K562 (cell line): ENCODE data around the gene MRPL16. TPM values are rescaled to one million over a fixed set of nuclear protein-coding genes. Genes with fewer than 3 reads are reported as not detected.

Source experiments
- ATAC-seq: fragments of 200-7000 bp; cut with Tn5 transposase; 3 replicates; pipeline ENCODE4 v1.9.1; 2020; ENCODE audit warnings: moderate library complexity
- BruUV-seq: library from RNA; stranded (reverse); fragments of 400-500 nt; replicated peaks from 2 replicates; lab custom pipeline; 2021; lab: Mats Ljungman, UMichigan
- CTCF ChIA-PET: fragments of 300-600 bp; formaldehyde crosslinking; extraction: SDS; loops from one replicate; lab custom pipeline; 2021; ENCODE audit warnings: low intra/inter-chr PET ratio; lab: Yijun Ruan, JAX
- POLR2A ChIA-PET: fragments of 300-600, 350-650 bp; sonication (Branson Sonifier 250); formaldehyde crosslinking; extraction: SDS; loops from one replicate; lab custom pipeline; 2021; ENCODE audit warnings: antibody characterized with exemption, inconsistent platforms; lab: Yijun Ruan, JAX
- DNase-seq, 4 experiments: peaks; one replicate each; pipeline versions ENCODE4 v3.0.0 to v3.0.0-alpha.2; 2011 to 2018; ENCODE audit warnings: low spot score in 3 of 4, mixed read lengths in 3 of 4; ENCODE audit errors: extremely low read depth in 1 of 4
- FAIRE-seq: peaks from 2 replicates; lab custom pipeline; 2011; peaks lifted over from hg19 to GRCh38; lab: Jason Lieb, UNC
- H2AFZ ChIP-seq: 2 replicates; pipeline ENCODE4 v1.6.0; 2011; ENCODE audit warnings: low read depth, low read length, control low read depth, inconsistent platforms
- H3K27ac ChIP-seq: fragments of 200-600 bp; 3 replicates; pipeline ENCODE4 v1.8.0; 2011; ENCODE audit warnings: low read depth, mild to moderate bottlenecking, control low read depth, inconsistent platforms, low read length, moderate library complexity, mixed read lengths; ENCODE audit errors: extremely low read depth
- H3K27me3 ChIP-seq, 2 experiments: fragments of 300-600 bp in 1 of 2; 2 replicates in 1 of 2; 3 replicates in 1 of 2; pipeline versions ENCODE4 v1.6.0 to v1.8.0; 2011; ENCODE audit warnings: inconsistent platforms in 2 of 2, low read length in 2 of 2, mild to moderate bottlenecking in 1 of 2, mixed read lengths in 1 of 2, moderate library complexity in 1 of 2; ENCODE audit not compliant: control insufficient read depth in 2 of 2, insufficient read depth in 2 of 2
- H3K36me3 ChIP-seq: fragments of 300-600 bp; 3 replicates; pipeline ENCODE4 v1.8.0; 2011; ENCODE audit warnings: mild to moderate bottlenecking, low read length, inconsistent platforms; ENCODE audit not compliant: control insufficient read depth, insufficient read depth
- H3K4me1 ChIP-seq, 2 experiments: fragments of 200-600 bp in 1 of 2; replicated peaks in 1 of 2; 2 replicates in 1 of 2; 3 replicates in 1 of 2; pipeline versions ENCODE4 v1.5.1 to v1.8.0; 2011; ENCODE audit warnings: inconsistent platforms in 2 of 2, low read length in 2 of 2, mild to moderate bottlenecking in 1 of 2, mixed read lengths in 1 of 2, moderate library complexity in 1 of 2; ENCODE audit not compliant: control insufficient read depth in 2 of 2, insufficient read depth in 2 of 2
- H3K4me2 ChIP-seq: 2 replicates; pipeline ENCODE4 v1.6.1; 2011; ENCODE audit warnings: low read length, control low read depth, inconsistent platforms, mixed read lengths; ENCODE audit not compliant: insufficient read depth
- H3K4me3 ChIP-seq: fragments of 200-600 bp; sonication (generic), shearing (Covaris generic); 2 replicates; pipeline ENCODE4 v1.5.1; 2016; ENCODE audit warnings: control low read depth, inconsistent platforms
- H3K79me2 ChIP-seq: fragments of 200-600 bp; 3 replicates; pipeline ENCODE4 v1.8.0; 2011; ENCODE audit warnings: low read length, inconsistent platforms; ENCODE audit not compliant: control insufficient read depth, insufficient read depth
- H3K9ac ChIP-seq, 2 experiments: 2 replicates each; pipeline versions ENCODE4 v1.6.0 to v1.6.1; 2011; ENCODE audit warnings: low read depth in 2 of 2, low read length in 2 of 2, control low read depth in 1 of 2, inconsistent platforms in 1 of 2, mild to moderate bottlenecking in 1 of 2, mixed read lengths in 1 of 2; ENCODE audit not compliant: insufficient read depth in 1 of 2
- H3K9me1 ChIP-seq: one replicate; pipeline ENCODE4 v1.6.0; 2011; ENCODE audit warnings: inconsistent platforms, mild to moderate bottlenecking, low read length, moderate library complexity; ENCODE audit not compliant: control insufficient read depth, insufficient read depth
- H3K9me3 ChIP-seq: replicated peaks from 2 replicates; pipeline ENCODE4 v1.5.1; 2011; ENCODE audit warnings: low read depth, low read length, inconsistent platforms; ENCODE audit not compliant: control insufficient read depth, insufficient read depth
- H4K20me1 ChIP-seq: replicated peaks from 2 replicates; pipeline ENCODE4 v1.6.1; 2011; ENCODE audit warnings: low read length, inconsistent platforms, mixed read lengths; ENCODE audit not compliant: control insufficient read depth, insufficient read depth
- FOXJ3 ChIP-seq: sonication (generic); formaldehyde crosslinking; IDR thresholded peaks from 2 replicates; pipeline ENCODE4 v1.4.0; 2020; ENCODE audit warnings: mild to moderate bottlenecking, missing genetic modification reagents
- FOXO4 ChIP-seq: fragments of 450-650 bp; formaldehyde crosslinking; IDR thresholded peaks from 2 replicates; pipeline ENCODE4 v1.4.0; 2020; ENCODE audit warnings: mild to moderate bottlenecking, moderate library complexity
- HMG20B ChIP-seq: fragments of 250-450 bp; sonication (Bioruptor Pico); IDR thresholded peaks from 2 replicates; pipeline ENCODE4 v1.5.0; 2021; ENCODE audit warnings: mild to moderate bottlenecking
- MCM5 ChIP-seq: fragments of 450-650 bp; IDR thresholded peaks from 2 replicates; pipeline ENCODE4 v1.6.1; 2016; ENCODE audit warnings: low read depth
- NFATC3 ChIP-seq: fragments of 450-650 bp; IDR thresholded peaks from 2 replicates; pipeline ENCODE4 v1.6.1; 2017; ENCODE audit warnings: mild to moderate bottlenecking
- SPI1 ChIP-seq: IDR thresholded peaks from 2 replicates; pipeline ENCODE4 v1.6.1; 2011; ENCODE audit warnings: low read depth, low read length, control low read depth, borderline replicate concordance
- SRSF9 ChIP-seq: fragments of 200-400 bp; formaldehyde crosslinking; IDR thresholded peaks from 2 replicates; pipeline ENCODE4 v1.6.1; 2017; ENCODE audit warnings: low read depth, low read length, borderline replicate concordance
- TCF7 ChIP-seq: sonication (generic); IDR thresholded peaks from 2 replicates; pipeline ENCODE4 v1.6.1; 2016; ENCODE audit warnings: antibody characterized with exemption, borderline replicate concordance
- TOE1 ChIP-seq, 2 experiments: fragments of 450-650 bp in 1 of 2; sonication (generic) in 1 of 2; formaldehyde crosslinking in 1 of 2; IDR thresholded peaks; 2 replicates each; pipeline versions ENCODE4 v1.7.1 to v1.8.0; 2016 to 2022; ENCODE audit warnings: borderline replicate concordance in 2 of 2, mild to moderate bottlenecking in 2 of 2, antibody characterized with exemption in 1 of 2, inconsistent platforms in 1 of 2, low read depth in 1 of 2, missing genetic modification reagents in 1 of 2, moderate library complexity in 1 of 2
- ZEB2 ChIP-seq: fragments of 450-650 bp; IDR thresholded peaks from 2 replicates; pipeline ENCODE4 v1.6.1; 2016
- ZNF274 ChIP-seq: IDR thresholded peaks from 2 replicates; pipeline ENCODE4 v1.6.1; 2011; ENCODE audit warnings: low read depth, mild to moderate bottlenecking, low read length, moderate library complexity, borderline replicate concordance
- ZNF57 ChIP-seq: fragments of 450-650 bp; formaldehyde crosslinking; IDR thresholded peaks from 2 replicates; pipeline ENCODE4 v1.4.0; 2020; ENCODE audit warnings: mild to moderate bottlenecking, moderate library complexity
- ZNF76 ChIP-seq: fragments of 250-450 bp; sonication (Bioruptor Pico); IDR thresholded peaks from 2 replicates; pipeline ENCODE4 v1.4.0; 2020; ENCODE audit warnings: mild to moderate bottlenecking, moderate library complexity, borderline replicate concordance
- WGBS: fragments of 100-300 bp; shearing (Covaris generic); methylation state at CpG from one replicate; pipeline ENCODE4 v1.1.6; 2016; ENCODE audit warnings: low coverage, mixed read lengths; ENCODE audit not compliant: insufficient coverage; ENCODE audit errors: missing lambda C conversion rate; 5-methylcytosine and 5-hydroxymethylcytosine counted together
- in situ Hi-C: fragments of 300-500 bp; cut with MboI; formaldehyde crosslinking; loops from 4 replicates; pipeline ENCODE4 v1.15.0; 2018; ENCODE audit warnings: inconsistent platforms, mixed read lengths
- intact Hi-C: fragments of 100-400 bp; cut with micrococcal nuclease; formaldehyde crosslinking; loops from 2 replicates; pipeline ENCODE4 v1.14.2; 2022
- polyA plus RNA-seq, 8 experiments: library from polyadenylated mRNA; depleted of rRNA in 4 of 8; stranded (reverse) in 5 of 8; unstranded in 3 of 8; fragments of >200 nt; fragmentation: Nextera tagmentation in 2 of 8; fragmentation: Illumina TruSeq in 1 of 8; extraction: Ambion mirVana in 2 of 8; extraction: Trizol in 1 of 8; gene quantifications; 2 replicates each; pipeline versions ENCODE4 v1.2.1 to v1.2.3, GENCODE V29; 2011 to 2014; ENCODE audit warnings: inconsistent platforms in 1 of 8, missing spikeins in 1 of 8
- total RNA-seq, 7 experiments: library from RNA; depleted of rRNA in 6 of 7; stranded (reverse); fragments of >200 nt in 6 of 7; fragmentation: Illumina TruSeq in 2 of 7; extraction: Trizol in 2 of 7; gene quantifications; 2 replicates each; pipeline versions ENCODE4 v1.2.1 to v1.2.3, GENCODE V29; 2011 to 2021; ENCODE audit warnings: low replicate concordance in 1 of 7

MRPL16 gene
- total and polyA plus RNA-seq, 9 of the 15 experiments (the other 6 are each of a cell fraction or from before 2014, with no cell fraction given), result 63.3 to 209 (median 157) TPM

GRCh38 chr11:59814021-59814420 is 3.4 kb upstream of the MRPL16 start:
- Histone ChIP-seq H3K4me3 (no peak overlapping the region), H2AFZ (peak overlapping the region; percentile 72), H3K36me3 (peaks cover 3% of the 10 kb centered on the region; the same call in 1 of the 3 replicates), H3K4me1 (peaks cover 7 to 26% of the 10 kb centered on the region in 2 experiments; a peak in 4 of 5 replicates), H4K20me1 (no peaks in the 10 kb centered on the region), H3K9me3 (no peaks in the 10 kb centered on the region), H3K9me1 (no peaks in the 10 kb centered on the region), H3K4me2 (no peak overlapping the region), H3K27ac (peak overlapping the region; percentile 44; the same call in 1 of the 3 replicates), H3K27me3 (no peaks in the 10 kb centered on the region), H3K79me2 (peaks cover 21% of the 10 kb centered on the region), H3K9ac (no peak overlapping the region)
- TF ChIP-seq ZNF274, result no peak
- no peak for TF ChIP-seq TCF7
- WGBS, result 42% methylated on average over 1 of the region's 1 CpG
- CTCF ChIA-PET, result no interaction called here
- intact Hi-C loops (loop anchor here (5.0 to 10.0 kb wide), 2 partner anchors 378 to 521 kb away; no protein-coding TSS in a partner anchor), in situ Hi-C loops (no loop called here)
- POLR2A ChIA-PET, result no interaction called here
- no TSS peak for BruUV-seq
- ATAC-seq (no peak), DNase-seq (no peak), FAIRE-seq (no peak)

- H2AFZ ChIP-seq, result no peak overlapping the region
- ChIA-PET POLR2A (no interaction called here), CTCF (no interaction called here)
- peaks cover 7 to 26% of the 10 kb centered on the region in 2 experiments; a peak in 4 of 5 replicates for H3K4me1 ChIP-seq
- BruUV-seq, result no TSS peak
- ATAC-seq (no peak), DNase-seq (no peak), FAIRE-seq (no peak)
- no peak overlapping the region for H3K4me2 ChIP-seq
- peaks cover 28% of the 10 kb centered on the region for H3K79me2 ChIP-seq
- intact Hi-C loops, result loop anchor here (5.0 to 10.0 kb wide), 2 partner anchors 379 to 521 kb away; no protein-coding TSS in a partner anchor
- WGBS, result 100% methylated on average over 1 of the region's 1 CpG
- no peak overlapping the region for H3K9ac ChIP-seq
- no peaks in the 10 kb centered on the region for H4K20me1 ChIP-seq
- H3K9me3 ChIP-seq, result no peaks in the 10 kb centered on the region
- no peaks in the 10 kb centered on the region for H3K27me3 ChIP-seq
- no peak overlapping the region for H3K4me3 ChIP-seq
- no peak overlapping the region for H3K27ac ChIP-seq
- H3K9me1 ChIP-seq, result no peaks in the 10 kb centered on the region
- H3K36me3 ChIP-seq, result peaks cover 10% of the 10 kb centered on the region; the same call in 1 of the 3 replicates
- in situ Hi-C loops, result no loop called here
- TF ChIP-seq TOE1 (IDR thresholded peaks at IDR 0.05; ENCODE audit: borderline replicate concordance) (no peak), TOE1 (CRISPR knock-in tag; IDR thresholded peaks at IDR 0.05; ENCODE audit: borderline replicate concordance, low read depth) (no peak), ZEB2 (no peak), ZNF76 (CRISPR knock-in tag) (no peak), ZNF57 (CRISPR knock-in tag) (no peak), MCM5 (no peak), NFATC3 (no peak), SRSF9 (no peak), FOXO4 (CRISPR knock-in tag) (no peak), HMG20B (CRISPR knock-in tag) (no peak), SPI1 (no peak), FOXJ3 (CRISPR knock-in tag) (no peak)
These were observed 2.8 kb upstream of the MRPL16 start for GRCh38 chr11:59813364-59813763.
